OCI-M2 (cell line): ENCODE results near the gene RPL10.

Experiments used
- DNase-seq: peaks from one replicate; lab custom pipeline; 2025; ENCODE audit not compliant: unreplicated experiment; lab: John Stamatoyannopoulos, UW

RPL10 gene

GRCh38 chrX:154401045-154401799 is 3.0 kb downstream of the RPL10 start:
- DNase-seq: no peak

- DNase-seq: no peak
These were observed 3.9 kb downstream of the RPL10 start for GRCh38 chrX:154401918-154402621.

GRCh38 chrX:154402622-154403127 is 4.5 kb downstream of the RPL10 start:
- no peak for DNase-seq

- DNase-seq: no peak
These were observed 5.0 kb downstream of the RPL10 start for GRCh38 chrX:154403192-154403591.

- DNase-seq: no peak
These were observed 5.7 kb downstream of the RPL10 start for GRCh38 chrX:154403858-154404257.

GRCh38 chrX:154404625-154405192 is 6.5 kb downstream of the RPL10 start:
- DNase-seq: no peak

- no peak for DNase-seq
These were observed 10.6 kb downstream of the RPL10 start for GRCh38 chrX:154408659-154409221.

- no peak for DNase-seq
These were observed 11.2 kb downstream of the RPL10 start, which contains the start of gene DNASE1L1 for GRCh38 chrX:154409222-154409871. TSS of gene DNASE1L1 (minus strand) at chrX:154409254. CDS start at chrX:154405568, 3,686 bp downstream.

GRCh38 chrX:154411981-154412340 is 13.8 kb downstream of the RPL10 start:
- DNase-seq: no peak

GRCh38 chrX:154412468-154412867 is 14.3 kb downstream of the RPL10 start:
- DNase-seq: no peak

- no peak for DNase-seq
These were observed 15.0 kb downstream of the RPL10 start for GRCh38 chrX:154413142-154413541.

- DNase-seq: no peak
These were observed 19.0 kb downstream of the RPL10 start for GRCh38 chrX:154417157-154417556.

- no peak for DNase-seq
These were observed 21.0 kb downstream of the RPL10 start for GRCh38 chrX:154419189-154419588.

GRCh38 chrX:154419688-154420401 is 21.7 kb downstream of the RPL10 start:
- DNase-seq: no peak

- DNase-seq: no peak
These were observed 22.2 kb downstream of the RPL10 start for GRCh38 chrX:154420402-154420756.

GRCh38 chrX:154426916-154427770 is 29.0 kb downstream of the RPL10 start:
- DNase-seq: no peak

- no peak for DNase-seq
These were observed 30.3 kb downstream of the RPL10 start, which contains the start of gene ATP6AP1 for GRCh38 chrX:154428176-154429171. TSS of gene ATP6AP1 (plus strand) at chrX:154428677. CDS start at chrX:154428693, 16 bp downstream.

- no peak for DNase-seq
These were observed 31.5 kb downstream of the RPL10 start for GRCh38 chrX:154429711-154430110.
